ENCODE results near the gene PRKD2.
A peak's percentile ranks its signal among the peaks of the same experiment; 100 is the strongest.

The PRKD2 gene

GRCh38 chr19:46722004-46722380 lies 5.1 kb upstream of the PRKD2 start:
- DNase-seq: no peak
- TF ChIP-seq, protein P1, sequence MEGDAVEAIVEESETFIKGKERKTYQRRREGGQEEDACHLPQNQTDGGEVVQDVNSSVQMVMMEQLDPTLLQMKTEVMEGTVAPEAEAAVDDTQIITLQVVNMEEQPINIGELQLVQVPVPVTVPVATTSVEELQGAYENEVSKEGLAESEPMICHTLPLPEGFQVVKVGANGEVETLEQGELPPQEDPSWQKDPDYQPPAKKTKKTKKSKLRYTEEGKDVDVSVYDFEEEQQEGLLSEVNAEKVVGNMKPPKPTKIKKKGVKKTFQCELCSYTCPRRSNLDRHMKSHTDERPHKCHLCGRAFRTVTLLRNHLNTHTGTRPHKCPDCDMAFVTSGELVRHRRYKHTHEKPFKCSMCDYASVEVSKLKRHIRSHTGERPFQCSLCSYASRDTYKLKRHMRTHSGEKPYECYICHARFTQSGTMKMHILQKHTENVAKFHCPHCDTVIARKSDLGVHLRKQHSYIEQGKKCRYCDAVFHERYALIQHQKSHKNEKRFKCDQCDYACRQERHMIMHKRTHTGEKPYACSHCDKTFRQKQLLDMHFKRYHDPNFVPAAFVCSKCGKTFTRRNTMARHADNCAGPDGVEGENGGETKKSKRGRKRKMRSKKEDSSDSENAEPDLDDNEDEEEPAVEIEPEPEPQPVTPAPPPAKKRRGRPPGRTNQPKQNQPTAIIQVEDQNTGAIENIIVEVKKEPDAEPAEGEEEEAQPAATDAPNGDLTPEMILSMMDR (IDR thresholded peaks at IDR 0.05; ENCODE audit: low read depth, low read length, missing control alignments): no peak
- peaks cover 78% of the 10 kb centered on the region for H3K36me3 ChIP-seq (replicated peaks)
- in situ Hi-C loops (cut with HindIII; ENCODE audit: low pct_ligation_motif_present, low sequenced_read_pairs): no loop called here
- no peak overlapping the region for H3K27ac ChIP-seq
- no peak overlapping the region for H3K4me3 ChIP-seq (ENCODE audit: low read depth, low read length)
- no peaks in the 10 kb centered on the region for H3K27me3 ChIP-seq (replicated peaks)

GRCh38 chr19:46721269-46722003 lies 4.5 kb upstream of the PRKD2 start:
- no peak for DNase-seq
- Histone ChIP-seq H3K36me3 (replicated peaks) (peaks cover 72% of the 10 kb centered on the region), H3K27me3 (replicated peaks) (no peaks in the 10 kb centered on the region), H3K27ac (no peak overlapping the region), H3K4me3 (ENCODE audit: low read depth, low read length) (no peak overlapping the region)
- in situ Hi-C loops (cut with HindIII; ENCODE audit: low pct_ligation_motif_present, low sequenced_read_pairs): no loop called here
- TF ChIP-seq, protein P1 (IDR thresholded peaks at IDR 0.05; ENCODE audit: low read depth, low read length, missing control alignments): peak; percentile 53

DNA sequence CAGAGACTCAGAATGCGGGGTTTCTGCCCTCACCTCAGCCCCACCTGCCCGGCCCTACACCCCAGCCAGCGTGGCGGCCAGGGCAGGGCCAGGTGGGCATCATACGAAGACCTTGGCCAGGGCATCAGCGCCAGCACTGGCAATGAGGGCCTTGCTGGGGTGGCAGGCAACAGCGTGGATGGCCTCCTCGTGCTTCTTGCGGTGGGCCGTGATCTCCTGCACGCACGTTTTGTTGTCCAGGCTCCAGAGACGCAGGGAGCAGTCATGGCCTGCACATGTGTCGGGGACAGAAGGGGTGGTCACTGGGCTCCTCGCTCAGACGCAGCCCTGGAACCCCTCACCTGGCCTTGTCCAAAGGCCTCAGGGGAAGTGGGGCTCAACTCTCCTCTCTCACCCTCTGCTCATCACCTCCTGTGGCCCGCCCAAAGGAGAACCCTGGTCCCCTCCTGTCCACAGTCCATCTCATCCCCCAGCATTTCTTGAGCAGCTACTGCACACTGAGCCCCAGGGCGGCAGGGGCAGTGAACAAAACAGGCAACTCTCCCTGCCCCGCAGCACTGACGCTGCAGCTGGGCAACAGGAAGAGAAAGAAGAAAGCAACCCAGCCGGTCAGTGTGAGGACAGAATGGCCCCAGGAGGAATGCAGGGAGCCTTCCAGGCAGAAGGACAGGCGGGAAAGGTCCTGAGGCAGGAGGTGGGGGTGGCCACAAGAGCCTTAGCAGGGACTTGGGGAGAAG lies 3.8 kb upstream of the PRKD2 start:
- no peak for DNase-seq
- Histone ChIP-seq H3K27me3 (replicated peaks) (no peaks in the 10 kb centered on the region), H3K4me3 (ENCODE audit: low read depth, low read length) (no peak overlapping the region), H3K27ac (no peak overlapping the region), H3K36me3 (replicated peaks) (peaks cover 66% of the 10 kb centered on the region)
- in situ Hi-C loops (cut with HindIII; ENCODE audit: low pct_ligation_motif_present, low sequenced_read_pairs): no loop called here
- TF ChIP-seq, protein P1 (IDR thresholded peaks at IDR 0.05; ENCODE audit: low read depth, low read length, missing control alignments): no peak

DNA sequence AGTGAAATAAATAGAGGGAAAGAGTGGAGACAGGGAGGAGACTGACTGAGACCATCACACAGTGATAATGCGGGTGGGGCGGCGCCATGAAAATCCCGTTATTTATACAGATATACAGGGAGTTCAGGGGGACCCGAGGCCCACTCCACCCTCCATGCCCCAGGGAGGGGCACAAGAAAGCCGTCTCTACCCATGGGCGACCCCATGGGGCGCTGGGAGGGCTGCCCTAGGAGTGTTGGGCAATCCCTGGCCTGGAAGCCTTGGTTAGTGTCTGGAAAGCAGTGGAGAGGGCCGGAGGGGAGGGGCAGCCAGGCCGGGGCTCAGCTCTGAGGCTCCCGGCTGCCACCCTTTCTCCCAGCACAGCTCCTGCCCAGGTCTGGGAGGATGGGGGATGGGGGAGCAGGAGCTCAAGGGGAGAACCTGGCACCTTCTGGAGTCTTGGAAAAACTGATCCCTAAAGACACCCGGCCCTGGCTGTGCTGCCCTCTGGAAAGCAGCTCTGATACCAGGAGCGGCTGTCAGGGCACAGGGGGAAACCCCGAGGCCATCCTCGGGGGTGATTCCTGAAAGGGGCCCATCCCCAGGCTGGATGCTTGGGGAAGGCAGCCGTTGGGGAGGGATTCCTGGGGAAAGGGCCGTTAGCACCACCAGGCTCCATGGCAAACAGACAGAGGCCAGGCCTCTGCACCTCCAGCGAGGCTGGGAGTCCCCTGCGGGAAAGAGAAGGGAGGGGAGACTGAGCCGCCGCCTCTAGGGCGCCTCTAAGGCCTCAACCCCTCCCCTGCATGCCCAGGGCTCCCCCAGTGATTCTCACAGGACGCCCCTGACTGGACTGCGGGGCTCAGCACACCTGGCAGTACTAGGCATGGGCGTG lies 3.0 kb upstream of the PRKD2 start:
- in situ Hi-C loops (cut with HindIII; ENCODE audit: low pct_ligation_motif_present, low sequenced_read_pairs): no loop called here
- no peak overlapping the region for H3K4me3 ChIP-seq (ENCODE audit: low read depth, low read length)
- no peak for DNase-seq
- no peaks in the 10 kb centered on the region for H3K27me3 ChIP-seq (replicated peaks)
- peaks cover 59% of the 10 kb centered on the region for H3K36me3 ChIP-seq (replicated peaks)
- H3K27ac ChIP-seq: no peak overlapping the region
- TF ChIP-seq, protein P1 (IDR thresholded peaks at IDR 0.05; ENCODE audit: low read depth, low read length, missing control alignments): no peak

DNA sequence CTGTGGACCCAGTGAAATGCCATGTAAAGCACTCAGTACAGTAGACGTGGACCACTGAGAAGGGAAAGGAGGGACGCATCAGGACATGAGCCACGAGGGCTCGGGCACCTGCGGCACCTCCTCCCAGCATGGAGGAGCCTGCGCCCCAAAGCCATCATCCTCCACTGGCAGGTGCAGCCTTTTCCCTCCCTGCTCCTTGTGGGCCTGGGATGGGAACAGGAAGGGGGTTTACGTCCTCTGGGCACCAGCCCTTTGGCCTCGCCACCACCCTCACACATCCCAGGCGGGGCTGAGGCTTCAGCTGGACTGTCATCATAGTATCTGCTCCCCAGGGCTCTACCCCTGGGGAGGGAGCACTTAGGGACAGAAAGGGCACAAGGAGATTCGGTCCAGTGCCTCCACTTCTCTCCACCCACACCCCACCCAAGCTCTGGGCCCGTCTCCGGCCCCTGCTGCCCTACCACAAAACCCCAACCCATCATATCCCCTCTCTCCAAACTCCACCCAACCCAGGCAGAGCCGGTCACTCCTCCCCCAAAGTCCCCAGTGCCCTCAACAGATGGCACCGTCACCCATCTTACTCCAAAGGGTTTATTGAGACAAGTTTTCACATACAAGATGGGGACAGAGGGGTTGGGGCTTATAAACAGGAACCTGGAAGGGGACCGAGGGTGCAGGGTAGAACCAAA lies 2.2 kb upstream of the PRKD2 start:
- peaks cover 52% of the 10 kb centered on the region for H3K36me3 ChIP-seq (replicated peaks)

More for the DNA sequence above, 2.2 kb upstream of the PRKD2 start:
- DNase-seq: no peak
- TF ChIP-seq, protein P1 (IDR thresholded peaks at IDR 0.05; ENCODE audit: low read depth, low read length, missing control alignments): no peak
- no peak overlapping the region for H3K4me3 ChIP-seq (ENCODE audit: low read depth, low read length)
- no peaks in the 10 kb centered on the region for H3K27me3 ChIP-seq (replicated peaks)
- in situ Hi-C loops (cut with HindIII; ENCODE audit: low pct_ligation_motif_present, low sequenced_read_pairs): no loop called here
- H3K27ac ChIP-seq: no peak overlapping the region
